NCI-H2171 treated with DMSO at 0.1 percent for 48 hours (cell line): ENCODE measurements around the gene BCAS1.

Experiments used
- DNase-seq: peaks from one replicate; lab custom pipeline; 2025; lab: John Stamatoyannopoulos, UW

BCAS1 gene

DNA sequence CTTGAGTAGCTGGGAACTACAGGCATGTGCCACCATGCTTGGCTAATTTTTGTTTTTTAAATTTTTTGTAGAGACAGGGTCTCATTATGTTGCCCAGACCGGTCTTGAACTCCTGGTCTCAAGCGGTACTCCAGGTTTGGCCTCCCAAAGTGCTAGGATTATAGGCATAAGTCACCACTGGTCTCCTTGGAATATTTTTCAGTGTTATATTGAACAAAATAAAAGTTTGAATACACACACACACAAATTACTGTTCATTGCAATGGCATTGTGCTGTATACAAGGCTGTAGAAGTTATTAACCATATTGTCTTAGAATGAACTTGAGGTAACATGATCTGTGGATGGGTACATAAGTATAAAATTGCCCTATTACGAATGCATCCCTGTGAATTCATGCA is 166.1 kb downstream of the BCAS1 start:
- DNase-seq: no peak

DNA sequence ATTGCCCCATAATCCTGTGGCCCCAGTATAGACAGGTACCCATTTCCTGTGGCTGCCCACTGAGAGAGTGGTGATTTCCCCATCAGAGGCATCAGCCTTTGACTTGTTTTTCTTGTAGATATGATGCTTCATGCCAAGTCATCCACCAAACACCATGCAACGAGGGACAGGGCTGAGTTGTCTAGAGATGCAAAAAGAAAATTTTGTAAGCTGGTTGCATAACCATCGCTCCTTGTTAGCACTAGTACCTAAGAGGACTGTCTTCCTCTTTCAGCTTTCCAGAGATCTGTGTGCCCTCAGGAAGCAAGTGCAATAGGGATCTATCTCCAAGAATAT is 166.8 kb downstream of the BCAS1 start:
- DNase-seq: no peak

GRCh38 chr20:53902968-53903651 is 167.3 kb downstream of the BCAS1 start:
- no peak for DNase-seq

GRCh38 chr20:53901497-53902096 is 168.8 kb downstream of the BCAS1 start:
- DNase-seq: no peak

GRCh38 chr20:53901064-53901463 is 169.3 kb downstream of the BCAS1 start:
- DNase-seq: no peak

GRCh38 chr20:53900380-53900999 is 169.9 kb downstream of the BCAS1 start:
- no peak for DNase-seq

GRCh38 chr20:53899351-53900167 is 170.8 kb downstream of the BCAS1 start:
- DNase-seq: peak; percentile 100

- DNase-seq: no peak
Observed at GRCh38 chr20:53898556-53898931, 171.8 kb downstream of the BCAS1 start.

DNA sequence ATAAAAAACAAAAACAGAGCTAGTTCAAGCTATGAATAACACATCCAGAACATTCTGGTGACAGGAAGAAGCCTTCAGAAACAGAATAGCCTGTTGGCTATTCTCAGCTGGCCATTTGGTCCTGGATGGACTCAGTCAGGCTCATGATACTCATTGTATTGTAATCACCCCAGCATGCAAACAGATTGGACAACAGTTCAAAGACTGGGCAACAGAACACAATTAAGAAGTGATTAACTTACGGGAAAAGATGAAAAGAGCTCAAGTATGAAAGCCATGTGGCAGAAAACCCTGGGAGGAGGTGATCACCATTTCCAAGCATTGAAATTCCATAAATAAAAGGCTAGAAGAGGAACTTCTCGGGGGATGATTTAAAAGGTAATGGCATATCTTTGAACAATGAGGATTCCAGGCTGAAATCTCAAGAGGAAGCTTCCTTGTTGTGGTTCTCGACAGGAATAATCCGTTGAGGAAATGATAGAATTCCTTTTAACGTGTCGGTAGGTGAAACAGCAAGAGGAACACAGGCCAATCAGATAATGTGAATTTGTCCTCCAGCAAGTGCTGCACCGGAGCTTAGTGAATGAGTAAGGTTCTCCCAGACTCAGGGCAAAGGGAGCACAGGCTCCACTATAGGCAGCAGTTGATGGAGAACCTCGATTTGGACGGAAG is 172.4 kb downstream of the BCAS1 start:
- DNase-seq: no peak

- DNase-seq: no peak
Observed at GRCh38 chr20:53896647-53897046, 173.7 kb downstream of the BCAS1 start.

- DNase-seq: no peak
Observed at GRCh38 chr20:53896041-53896440, 174.4 kb downstream of the BCAS1 start.

- no peak for DNase-seq
Observed at GRCh38 chr20:53895385-53895755, 175.0 kb downstream of the BCAS1 start.

DNA sequence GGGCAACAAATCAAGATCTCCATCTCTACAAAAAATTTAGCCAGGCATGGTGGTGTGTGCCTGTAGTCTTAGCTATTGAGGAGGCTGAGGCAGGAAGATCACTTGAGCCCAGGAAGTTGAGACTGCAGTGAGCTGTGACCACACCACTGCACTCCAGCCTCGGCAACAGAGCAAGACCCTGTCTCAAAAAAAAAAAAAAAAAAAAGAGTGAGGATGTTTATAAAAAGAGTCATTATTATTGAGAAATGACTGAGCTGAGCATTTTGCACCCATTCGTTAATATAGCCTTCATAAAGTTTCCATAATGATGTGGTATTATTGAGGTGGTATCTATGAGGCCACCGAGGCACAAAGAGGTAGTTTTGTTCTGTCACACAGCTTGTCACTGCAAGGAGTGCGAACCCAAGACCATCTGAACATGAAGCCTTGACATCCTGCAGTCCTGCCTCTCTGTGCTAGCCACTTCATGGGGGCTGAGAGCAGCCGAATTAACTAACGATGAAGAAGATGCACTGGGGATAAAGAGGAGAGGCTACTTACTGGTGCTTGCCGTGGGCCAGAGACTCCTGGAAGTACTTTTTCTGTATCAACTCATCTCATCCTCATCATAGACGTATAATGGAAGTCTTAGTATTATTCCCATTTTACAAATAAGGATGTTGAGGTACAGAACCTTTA is 175.5 kb downstream of the BCAS1 start:
- DNase-seq: no peak
